Measurements from ENCODE around the gene HOXB6.

DNA sequence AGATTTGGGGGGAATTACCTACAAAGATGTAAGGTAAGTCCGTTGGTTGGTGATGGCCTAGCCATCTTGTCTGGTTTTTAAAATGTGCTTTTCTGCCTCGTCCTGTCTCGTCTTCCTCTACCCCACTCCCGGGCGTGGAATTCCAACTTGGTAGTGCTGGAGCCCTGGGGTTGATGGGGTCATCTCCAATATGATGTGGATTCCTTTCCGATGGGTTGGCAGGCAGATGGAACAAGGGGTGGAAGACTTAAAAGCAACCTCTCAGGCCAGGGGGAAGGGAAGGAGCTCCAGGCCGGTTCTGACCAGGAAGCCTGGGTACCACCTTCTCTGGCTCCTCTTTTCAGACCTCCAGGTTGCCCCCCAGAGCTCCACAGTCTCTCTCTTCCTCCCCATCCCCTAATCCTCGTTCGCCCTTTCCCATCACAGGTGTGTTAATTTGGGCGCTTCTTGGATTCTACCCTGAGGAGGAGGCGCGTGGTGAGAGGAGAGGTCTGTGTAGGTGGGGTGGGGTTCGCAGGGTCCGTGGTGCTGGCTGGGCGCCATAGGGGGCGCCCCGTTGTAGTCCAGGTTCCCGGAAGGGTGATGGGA lies 54.8 kb downstream of the HOXB6 start:
- no peak for TF ChIP-seq POLR2A (IDR thresholded peaks at IDR 0.05)
- no peak for TF ChIP-seq CTCF (IDR thresholded peaks at IDR 0.05)

All from adrenal gland (tissue), 5 donors.